ENCODE measurements around the gene CD28.

GRCh38 chr2:203681978-203682377 is 24.5 kb upstream of the CD28 start:
- TF ChIP-seq MAX (IDR thresholded peaks at IDR 0.05) = no peak
- no peak for TF ChIP-seq RAD21 (IDR thresholded peaks at IDR 0.05; ENCODE audit: low read depth)
- no peak for TF ChIP-seq TEAD4 (IDR thresholded peaks at IDR 0.05)
- TF ChIP-seq CEBPB (IDR thresholded peaks at IDR 0.05) = no peak
- TF ChIP-seq TAF1 (IDR thresholded peaks at IDR 0.05; ENCODE audit: low read depth) = no peak
- no peak for TF ChIP-seq EP300 (IDR thresholded peaks at IDR 0.05; ENCODE audit: borderline replicate concordance)
